CD4-positive, alpha-beta T cell (primary cell): ENCODE data around the gene ATP2B1. TPM values are rescaled to one million over a fixed set of nuclear protein-coding genes. Genes with fewer than 3 reads are reported as not detected.
A peak's percentile ranks its signal among the peaks of the same experiment; 100 is the strongest.

Experiments
- ATAC-seq: fragments of 200-7000 bp; cut with Tn5 transposase; one replicate; pipeline ENCODE4 v1.10.0; 2022; ENCODE audit warnings: mild to moderate bottlenecking; ENCODE audit not compliant: poor library complexity
- CTCF ChIA-PET: fragments of 350-600 bp; sonication (Branson Sonifier 250); formaldehyde crosslinking; loops from one replicate; lab custom pipeline; 2021; ENCODE audit warnings: antibody characterized with exemption, inconsistent platforms; lab: Charles Lee
- POLR2A ChIA-PET: fragments of 350-600 bp; sonication (Branson Sonifier 250); formaldehyde crosslinking; loops from one replicate; lab custom pipeline; 2021; ENCODE audit warnings: antibody characterized with exemption, inconsistent platforms; lab: Charles Lee
- DNase-seq, 14 experiments: peaks; one replicate each; pipeline ENCODE4 v3.0.0-alpha.2; 2013 to 2020; ENCODE audit warnings: mixed read lengths in 2 of 14
- H3K27ac ChIP-seq, 2 donors: one replicate each; pipeline versions ENCODE4 v1.5.1 to v1.7.0; 2013; ENCODE audit warnings: low read length in 2 of 2, low read depth in 1 of 2, mild to moderate bottlenecking in 1 of 2
- H3K27me3 ChIP-seq, 2 experiments: 1 replicate in 1 of 2; 2 replicates in 1 of 2; pipeline versions ENCODE4 v1.6.1 to v1.7.0; 2013; ENCODE audit warnings: low read length in 2 of 2, control low read depth in 1 of 2, mild to moderate bottlenecking in 1 of 2, moderate library complexity in 1 of 2; ENCODE audit not compliant: insufficient read depth in 2 of 2, control insufficient read depth in 1 of 2
- H3K36me3 ChIP-seq: one replicate; pipeline ENCODE4 v1.6.1; 2013; ENCODE audit warnings: low read length, control low read depth; ENCODE audit not compliant: insufficient read depth
- H3K4me1 ChIP-seq: one replicate; pipeline ENCODE4 v1.6.1; 2013; ENCODE audit warnings: low read length, control low read depth; ENCODE audit not compliant: insufficient read depth
- H3K4me3 ChIP-seq: one replicate; pipeline ENCODE4 v1.5.1; 2013; ENCODE audit warnings: mild to moderate bottlenecking, low read length, moderate library complexity
- H3K9me3 ChIP-seq, 2 experiments: 1 replicate in 1 of 2; 2 replicates in 1 of 2; pipeline versions ENCODE4 v1.6.1 to v1.7.0; 2013; ENCODE audit warnings: low read length in 2 of 2, mild to moderate bottlenecking in 2 of 2, control low read depth in 1 of 2, moderate library complexity in 1 of 2; ENCODE audit not compliant: control insufficient read depth in 1 of 2, insufficient read depth in 1 of 2
- H3K27ac Mint-ChIP-seq: one replicate; pipeline ENCODE4 v1.8.0; 2020; ENCODE audit warnings: mixed read lengths
- H3K27me3 Mint-ChIP-seq: one replicate; pipeline ENCODE4 v1.8.0; 2021; ENCODE audit warnings: mixed read lengths
- H3K36me3 Mint-ChIP-seq: one replicate; pipeline ENCODE4 v1.8.0; 2021; ENCODE audit warnings: low read depth, mixed read lengths
- H3K4me1 Mint-ChIP-seq: one replicate; pipeline ENCODE4 v1.8.0; 2021; ENCODE audit warnings: low read depth, mixed read lengths
- H3K4me3 Mint-ChIP-seq: one replicate; pipeline ENCODE4 v1.8.0; 2020; ENCODE audit warnings: mild to moderate bottlenecking, mixed read lengths
- H3K9me3 Mint-ChIP-seq: one replicate; pipeline ENCODE4 v1.8.0; 2020; ENCODE audit warnings: mixed read lengths
- intact Hi-C, 2 experiments: fragments of 100-400 bp; cut with DNase I in 1 of 2; cut with micrococcal nuclease in 1 of 2; formaldehyde crosslinking; loops; one replicate each; pipeline versions ENCODE4 v1.15.1 to v1.9.0; 2023 to 2025; cut with DNase I, micrococcal nuclease
- total RNA-seq, 174 experiments: library from RNA in 2 of 174; stranded (reverse) in 2 of 174; gene quantifications; one replicate each; pipeline ENCODE4 v1.2.3 and lab custom pipeline; 2021 to 2026
- TF ChIP-seq, protein P1 (sequence below): fragments of 200-600 bp; IDR thresholded peaks from one replicate; pipeline ENCODE4 v1.8.0; 2022; ENCODE audit warnings: antibody characterized with exemption, mild to moderate bottlenecking

The ATP2B1 gene
- total RNA-seq, 2 experiments from 2014 or later = 98.2 to 100 TPM

DNA sequence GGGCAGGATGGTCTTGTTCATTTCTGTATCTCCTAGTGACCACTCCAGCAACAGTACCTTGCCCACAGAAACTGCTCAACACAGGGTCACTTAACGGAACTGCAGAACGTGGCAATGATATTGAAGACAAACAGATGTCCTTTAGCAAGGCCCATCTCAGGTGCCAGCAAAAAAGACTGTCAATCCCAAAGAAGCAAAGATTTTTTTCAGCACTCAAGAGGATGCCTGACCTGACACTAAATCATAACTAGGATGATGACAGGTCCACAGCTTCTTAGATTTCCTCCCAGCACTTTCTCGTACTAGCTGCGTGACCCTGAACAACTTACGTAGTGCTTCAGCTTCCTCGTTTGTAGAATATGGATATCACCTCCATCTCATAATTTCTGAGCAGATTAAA lies 39.4 kb downstream of the ATP2B1 start:
- peaks cover 91% of the 10 kb centered on the region for H3K4me1 Mint-ChIP-seq
- no peak overlapping the region for H3K4me3 Mint-ChIP-seq
- CTCF ChIA-PET = interaction anchor here (1.4 kb wide), 1 partner anchor 8 kb away, joined by 4 read pairs; no protein-coding TSS in a partner anchor
- intact Hi-C loops = no loop called here
- H3K9me3 Mint-ChIP-seq = no peaks in the 10 kb centered on the region
- H3K4me1 ChIP-seq = peaks cover 17% of the 10 kb centered on the region
- ATAC-seq (no peak), DNase-seq (no peak)
- H3K27ac ChIP-seq = no peak overlapping the region
- H3K4me3 ChIP-seq = no peak overlapping the region
- H3K27me3 ChIP-seq = no peaks in the 10 kb centered on the region
- H3K27ac Mint-ChIP-seq = no peak overlapping the region
- H3K36me3 ChIP-seq = peaks cover 3% of the 10 kb centered on the region
- H3K36me3 Mint-ChIP-seq = peaks cover 6% of the 10 kb centered on the region
- H3K9me3 ChIP-seq = no peaks in the 10 kb centered on the region
- TF ChIP-seq, protein P1, sequence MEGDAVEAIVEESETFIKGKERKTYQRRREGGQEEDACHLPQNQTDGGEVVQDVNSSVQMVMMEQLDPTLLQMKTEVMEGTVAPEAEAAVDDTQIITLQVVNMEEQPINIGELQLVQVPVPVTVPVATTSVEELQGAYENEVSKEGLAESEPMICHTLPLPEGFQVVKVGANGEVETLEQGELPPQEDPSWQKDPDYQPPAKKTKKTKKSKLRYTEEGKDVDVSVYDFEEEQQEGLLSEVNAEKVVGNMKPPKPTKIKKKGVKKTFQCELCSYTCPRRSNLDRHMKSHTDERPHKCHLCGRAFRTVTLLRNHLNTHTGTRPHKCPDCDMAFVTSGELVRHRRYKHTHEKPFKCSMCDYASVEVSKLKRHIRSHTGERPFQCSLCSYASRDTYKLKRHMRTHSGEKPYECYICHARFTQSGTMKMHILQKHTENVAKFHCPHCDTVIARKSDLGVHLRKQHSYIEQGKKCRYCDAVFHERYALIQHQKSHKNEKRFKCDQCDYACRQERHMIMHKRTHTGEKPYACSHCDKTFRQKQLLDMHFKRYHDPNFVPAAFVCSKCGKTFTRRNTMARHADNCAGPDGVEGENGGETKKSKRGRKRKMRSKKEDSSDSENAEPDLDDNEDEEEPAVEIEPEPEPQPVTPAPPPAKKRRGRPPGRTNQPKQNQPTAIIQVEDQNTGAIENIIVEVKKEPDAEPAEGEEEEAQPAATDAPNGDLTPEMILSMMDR = no peak
- no peaks in the 10 kb centered on the region for H3K27me3 Mint-ChIP-seq
- POLR2A ChIA-PET = interaction anchor here (1.5 kb wide), 1 partner anchor 40 kb away, joined by 8 read pairs; the partner anchor contains the start of gene ATP2B1

DNA sequence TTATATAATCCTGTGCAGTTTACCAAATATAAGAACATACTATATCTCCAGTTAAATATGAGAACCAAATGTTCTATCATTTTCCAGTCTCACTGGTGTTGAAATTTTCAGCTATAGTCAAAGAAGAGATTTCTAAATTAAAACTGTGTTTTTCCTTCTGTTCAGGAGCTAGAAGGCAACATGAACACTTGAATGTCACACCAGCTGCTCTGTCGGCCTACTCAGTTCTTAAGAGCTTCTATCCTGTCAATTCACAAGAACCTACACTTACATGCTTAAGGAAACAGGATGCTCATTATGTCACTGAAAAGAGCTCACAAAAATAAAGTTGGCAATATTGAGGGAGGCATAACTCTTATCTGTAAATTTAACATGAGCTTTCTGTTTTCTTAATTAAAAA lies 43.1 kb downstream of the ATP2B1 start:
- POLR2A ChIA-PET = interaction anchor here (0.6 to 1.1 kb wide), 2 partner anchors 44 to 332 kb away, joined by 3 to 6 read pairs; partner anchors contain the start of gene ATP2B1
- TF ChIP-seq, protein P1 = no peak
- H3K27me3 ChIP-seq = no peaks in the 10 kb centered on the region
- Mint-ChIP-seq H3K9me3 (no peaks in the 10 kb centered on the region), H3K4me1 (peaks cover 84% of the 10 kb centered on the region), H3K27me3 (no peaks in the 10 kb centered on the region), H3K27ac (peak overlapping the region; percentile 37), H3K36me3 (peaks cover 6% of the 10 kb centered on the region), H3K4me3 (no peak overlapping the region)
- DNase-seq = peak in 1 of 14 experiments; percentile 8
- CTCF ChIA-PET = no interaction called here
- H3K4me3 ChIP-seq = no peak overlapping the region
- no peak for ATAC-seq
- peaks cover 3% of the 10 kb centered on the region for H3K36me3 ChIP-seq
- intact Hi-C loops = no loop called here
- H3K9me3 ChIP-seq = no peaks in the 10 kb centered on the region
- H3K4me1 ChIP-seq = peaks cover 9% of the 10 kb centered on the region
- H3K27ac ChIP-seq = no peak overlapping the region

DNA sequence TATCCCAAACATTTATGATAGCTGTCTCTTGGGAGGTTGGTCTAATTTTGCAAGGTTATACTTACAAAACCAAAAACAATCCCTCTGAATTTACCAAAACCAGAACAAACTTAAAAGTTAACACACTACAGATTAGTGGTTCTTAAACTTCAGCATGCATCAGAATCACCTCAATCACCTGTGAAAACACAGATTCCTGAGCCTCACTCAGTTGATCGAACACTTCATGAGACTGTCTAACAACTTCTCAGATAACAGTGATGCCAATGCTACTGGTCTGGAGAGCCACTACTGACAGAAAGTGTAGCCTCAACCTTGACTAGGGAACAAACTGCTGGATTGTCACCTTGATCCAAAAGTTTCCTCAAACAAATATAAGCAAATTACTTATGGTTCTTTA lies 44.2 kb downstream of the ATP2B1 start:
- H3K36me3 ChIP-seq = peaks cover 3% of the 10 kb centered on the region
- no peaks in the 10 kb centered on the region for H3K9me3 ChIP-seq
- no peak for DNase-seq
- no peak overlapping the region for H3K27ac ChIP-seq
- no peaks in the 10 kb centered on the region for H3K9me3 Mint-ChIP-seq
- H3K4me3 ChIP-seq = no peak overlapping the region
- peak overlapping the region; percentile 8 for H3K27ac Mint-ChIP-seq
- H3K4me3 Mint-ChIP-seq = no peak overlapping the region
- H3K36me3 Mint-ChIP-seq = peaks cover 6% of the 10 kb centered on the region
- peaks cover 79% of the 10 kb centered on the region for H3K4me1 Mint-ChIP-seq
- ATAC-seq = no peak
- no peaks in the 10 kb centered on the region for H3K27me3 Mint-ChIP-seq
- ChIA-PET CTCF (interaction anchor here (0.7 to 1.2 kb wide), 3 partner anchors 34 to 285 kb away, joined by 3 to 4 read pairs (median 3); no protein-coding TSS in a partner anchor), POLR2A (interaction anchor here (2.1 kb wide), 1 partner anchor 45 kb away, joined by 18 read pairs; the partner anchor contains the start of gene ATP2B1)
- no peaks in the 10 kb centered on the region for H3K27me3 ChIP-seq
- intact Hi-C loops = loop anchor here in 1 of 2 experiments (5.0 kb wide), 1 partner anchor 43 kb away; the partner anchor contains the start of gene ATP2B1
- peaks cover 9% of the 10 kb centered on the region for H3K4me1 ChIP-seq
- TF ChIP-seq, protein P1 = no peak
